Osteoblast (primary cell): Measurements from ENCODE around the gene GTF2H3. TPM values are rescaled to one million over a fixed set of nuclear protein-coding genes. Genes with fewer than 3 reads are reported as not detected.

Experiments
- DNase-seq: peaks from one replicate; pipeline ENCODE4 v3.0.0; 2011; ENCODE audit warnings: low spot score, mixed read lengths; ENCODE audit not compliant: insufficient read length; ENCODE audit errors: missing footprints
- H2AFZ ChIP-seq: 2 replicates; pipeline ENCODE4 v1.6.0; 2011; ENCODE audit warnings: mild to moderate bottlenecking, low read length
- H3K27ac ChIP-seq: 2 replicates; pipeline ENCODE4 v1.5.1; 2011; ENCODE audit warnings: mild to moderate bottlenecking, low read depth, low read length, moderate library complexity
- H3K27me3 ChIP-seq: 2 replicates; pipeline ENCODE4 v1.6.0; 2012; ENCODE audit warnings: mild to moderate bottlenecking, control low read depth, inconsistent platforms, low read length, moderate library complexity; ENCODE audit not compliant: insufficient read depth
- H3K36me3 ChIP-seq: 2 replicates; pipeline ENCODE4 v1.5.1; 2011; ENCODE audit warnings: mild to moderate bottlenecking, low read length, control low read depth, moderate library complexity; ENCODE audit not compliant: insufficient read depth
- H3K4me1 ChIP-seq: 2 replicates; pipeline ENCODE4 v1.5.1; 2011; ENCODE audit warnings: mild to moderate bottlenecking, low read length, control low read depth, moderate library complexity; ENCODE audit not compliant: insufficient read depth
- H3K4me2 ChIP-seq: 2 replicates; pipeline ENCODE4 v1.6.0; 2011; ENCODE audit warnings: mild to moderate bottlenecking, low read length; ENCODE audit not compliant: insufficient read depth
- H3K4me3 ChIP-seq: fragments of 200-600 bp; sonication (generic); 3 replicates; pipeline ENCODE4 v1.5.1; 2012; ENCODE audit warnings: mild to moderate bottlenecking, low read length, inconsistent platforms; ENCODE audit not compliant: insufficient read depth
- H3K79me2 ChIP-seq: 2 replicates; pipeline ENCODE4 v1.6.0; 2012; ENCODE audit warnings: mild to moderate bottlenecking, low read length, control low read depth, inconsistent platforms; ENCODE audit not compliant: insufficient read depth
- H3K9me3 ChIP-seq: 2 replicates; pipeline ENCODE4 v1.5.1; 2011; ENCODE audit warnings: low read depth, low read length, control low read depth
- H4K20me1 ChIP-seq: 2 replicates; pipeline ENCODE4 v1.6.0; 2012; ENCODE audit warnings: mild to moderate bottlenecking, low read length, control low read depth; ENCODE audit not compliant: insufficient read depth
- CTCF ChIP-seq: IDR thresholded peaks from 2 replicates; pipeline ENCODE4 v1.5.1; 2011; ENCODE audit warnings: mild to moderate bottlenecking, low read depth, low read length, moderate library complexity; ENCODE audit errors: extremely low read depth
- total RNA-seq: library from RNA; depleted of rRNA; stranded (reverse); fragments of >200 nt; gene quantifications from 2 replicates; pipeline ENCODE4 v1.2.3, GENCODE V29; 2012

GTF2H3 gene
- total RNA-seq, 1 donor = 38.7 TPM

DNA sequence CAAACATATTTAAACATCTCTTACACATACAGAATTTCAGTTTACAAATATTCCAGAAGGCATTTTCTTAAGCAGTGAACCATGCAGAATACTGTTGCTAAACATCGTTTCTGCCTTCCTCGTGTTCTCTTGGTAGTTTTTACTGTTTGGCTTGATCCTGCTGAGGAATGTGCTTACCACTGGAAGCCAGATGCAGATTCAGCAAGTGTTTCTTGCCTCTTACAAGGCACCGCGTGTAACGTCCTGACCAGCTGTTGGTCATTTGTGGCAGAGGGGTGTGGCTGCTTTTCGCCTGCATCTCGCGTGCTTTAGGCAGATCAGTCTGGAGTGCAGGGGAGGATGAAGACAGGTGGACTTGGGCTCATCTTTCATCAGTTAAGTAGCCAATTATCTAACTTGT, 12.5 kb upstream of the GTF2H3 start:
- H3K4me1 ChIP-seq = no peaks in the 10 kb centered on the region
- no peaks in the 10 kb centered on the region for H4K20me1 ChIP-seq
- no peak overlapping the region for H3K4me3 ChIP-seq
- no peaks in the 10 kb centered on the region for H3K27me3 ChIP-seq
- H3K79me2 ChIP-seq = peaks cover 2% of the 10 kb centered on the region
- no peak overlapping the region for H3K27ac ChIP-seq
- peaks cover 66% of the 10 kb centered on the region for H3K36me3 ChIP-seq
- H3K4me2 ChIP-seq = no peak overlapping the region
- no peak for DNase-seq
- H3K9me3 ChIP-seq = no peaks in the 10 kb centered on the region
- no peak for TF ChIP-seq CTCF
- H2AFZ ChIP-seq = no peak overlapping the region

- Histone ChIP-seq H3K4me2 (no peak overlapping the region), H3K4me3 (no peak overlapping the region), H3K4me1 (no peaks in the 10 kb centered on the region), H3K27ac (no peak overlapping the region), H2AFZ (no peak overlapping the region), H3K36me3 (peaks cover 66% of the 10 kb centered on the region), H3K9me3 (no peaks in the 10 kb centered on the region), H3K79me2 (peaks cover 2% of the 10 kb centered on the region), H4K20me1 (no peaks in the 10 kb centered on the region), H3K27me3 (no peaks in the 10 kb centered on the region)
- no peak for TF ChIP-seq CTCF
- no peak for DNase-seq
These were observed 11.8 kb upstream of the GTF2H3 start for GRCh38 chr12:123621619-123622530.

GRCh38 chr12:123634142-123634561, 523 bp downstream of the GTF2H3 start:
- Histone ChIP-seq H3K27ac (peak overlapping the region; percentile 95), H3K9me3 (no peaks in the 10 kb centered on the region), H2AFZ (peak overlapping the region; percentile 99), H3K4me1 (peaks cover 15% of the 10 kb centered on the region), H3K4me3 (peak overlapping the region; percentile 98), H3K4me2 (peak overlapping the region; percentile 98), H3K27me3 (no peaks in the 10 kb centered on the region), H3K36me3 (peaks cover 21% of the 10 kb centered on the region), H4K20me1 (no peaks in the 10 kb centered on the region), H3K79me2 (peaks cover 53% of the 10 kb centered on the region)
- DNase-seq = no peak
- no peak for TF ChIP-seq CTCF

GRCh38 chr12:123643911-123644310, 10.3 kb downstream of the GTF2H3 start:
- Histone ChIP-seq H3K79me2 (peaks cover 5% of the 10 kb centered on the region), H3K27ac (no peak overlapping the region)

More at GRCh38 chr12:123643911-123644310, 10.3 kb downstream of the GTF2H3 start:
- Histone ChIP-seq H3K4me1 (no peaks in the 10 kb centered on the region), H4K20me1 (no peaks in the 10 kb centered on the region), H3K27me3 (no peaks in the 10 kb centered on the region), H3K9me3 (no peaks in the 10 kb centered on the region), H2AFZ (no peak overlapping the region), H3K4me2 (no peak overlapping the region), H3K4me3 (no peak overlapping the region), H3K36me3 (peaks cover 44% of the 10 kb centered on the region)
- TF ChIP-seq CTCF = no peak
- DNase-seq = no peak
